ENCODE measurements around the gene NR3C2.

The NR3C2 gene

GRCh38 chr4:148435654-148436406, 6.4 kb downstream of the NR3C2 start:
- no peak for DNase-seq (ENCODE audit: low read depth)

- no peak for DNase-seq (ENCODE audit: low read depth)
Observed at GRCh38 chr4:148434075-148434773, 8.0 kb downstream of the NR3C2 start.

GRCh38 chr4:148431401-148431800, 10.8 kb downstream of the NR3C2 start:
- DNase-seq (ENCODE audit: low read depth), result no peak

- no peak for DNase-seq (ENCODE audit: low read depth)
Observed at GRCh38 chr4:148430854-148431253, 11.4 kb downstream of the NR3C2 start.

GRCh38 chr4:148429206-148429605, 13.0 kb downstream of the NR3C2 start:
- no peak for DNase-seq (ENCODE audit: low read depth)

- no peak for DNase-seq (ENCODE audit: low read depth)
Observed at GRCh38 chr4:148426643-148427042, 15.6 kb downstream of the NR3C2 start.

GRCh38 chr4:148425327-148426110, 16.7 kb downstream of the NR3C2 start:
- DNase-seq (ENCODE audit: low read depth), result no peak

GRCh38 chr4:148420397-148420796, 21.8 kb downstream of the NR3C2 start:
- DNase-seq (ENCODE audit: low read depth), result no peak

- DNase-seq (ENCODE audit: low read depth), result no peak
Observed at GRCh38 chr4:148415500-148415899, 26.7 kb downstream of the NR3C2 start.

GRCh38 chr4:148412460-148412994, 29.7 kb downstream of the NR3C2 start:
- no peak for DNase-seq (ENCODE audit: low read depth)

- no peak for DNase-seq (ENCODE audit: low read depth)
Observed at GRCh38 chr4:148405161-148405893, 36.9 kb downstream of the NR3C2 start.

GRCh38 chr4:148398988-148399387, 43.2 kb downstream of the NR3C2 start:
- no peak for DNase-seq (ENCODE audit: low read depth)

GRCh38 chr4:148397771-148398170, 44.4 kb downstream of the NR3C2 start:
- DNase-seq (ENCODE audit: low read depth), result no peak

- no peak for DNase-seq (ENCODE audit: low read depth)
Observed at GRCh38 chr4:148396986-148397673, 45.1 kb downstream of the NR3C2 start.

- no peak for DNase-seq (ENCODE audit: low read depth)
Observed at GRCh38 chr4:148395771-148396170, 46.4 kb downstream of the NR3C2 start.

GRCh38 chr4:148391056-148391455, 51.2 kb downstream of the NR3C2 start:
- DNase-seq (ENCODE audit: low read depth), result no peak

GRCh38 chr4:148390311-148390710, 51.9 kb downstream of the NR3C2 start:
- no peak for DNase-seq (ENCODE audit: low read depth)

- DNase-seq (ENCODE audit: low read depth), result no peak
Observed at GRCh38 chr4:148380291-148380690, 61.9 kb downstream of the NR3C2 start.

- DNase-seq (ENCODE audit: low read depth), result no peak
Observed at GRCh38 chr4:148376151-148376550, 66.1 kb downstream of the NR3C2 start.

- DNase-seq (ENCODE audit: low read depth), result no peak
Observed at GRCh38 chr4:148375584-148375983, 66.6 kb downstream of the NR3C2 start.

GRCh38 chr4:148373093-148373492, 69.1 kb downstream of the NR3C2 start:
- no peak for DNase-seq (ENCODE audit: low read depth)
